ENCODE data around the gene SMYD3. TPM values are rescaled to one million over a fixed set of nuclear protein-coding genes. Genes with fewer than 3 reads are reported as not detected.

SMYD3 gene
- total RNA-seq, 2 experiments from 2014 or later = 22.6 to 24.6 TPM

- TF ChIP-seq, protein P1, sequence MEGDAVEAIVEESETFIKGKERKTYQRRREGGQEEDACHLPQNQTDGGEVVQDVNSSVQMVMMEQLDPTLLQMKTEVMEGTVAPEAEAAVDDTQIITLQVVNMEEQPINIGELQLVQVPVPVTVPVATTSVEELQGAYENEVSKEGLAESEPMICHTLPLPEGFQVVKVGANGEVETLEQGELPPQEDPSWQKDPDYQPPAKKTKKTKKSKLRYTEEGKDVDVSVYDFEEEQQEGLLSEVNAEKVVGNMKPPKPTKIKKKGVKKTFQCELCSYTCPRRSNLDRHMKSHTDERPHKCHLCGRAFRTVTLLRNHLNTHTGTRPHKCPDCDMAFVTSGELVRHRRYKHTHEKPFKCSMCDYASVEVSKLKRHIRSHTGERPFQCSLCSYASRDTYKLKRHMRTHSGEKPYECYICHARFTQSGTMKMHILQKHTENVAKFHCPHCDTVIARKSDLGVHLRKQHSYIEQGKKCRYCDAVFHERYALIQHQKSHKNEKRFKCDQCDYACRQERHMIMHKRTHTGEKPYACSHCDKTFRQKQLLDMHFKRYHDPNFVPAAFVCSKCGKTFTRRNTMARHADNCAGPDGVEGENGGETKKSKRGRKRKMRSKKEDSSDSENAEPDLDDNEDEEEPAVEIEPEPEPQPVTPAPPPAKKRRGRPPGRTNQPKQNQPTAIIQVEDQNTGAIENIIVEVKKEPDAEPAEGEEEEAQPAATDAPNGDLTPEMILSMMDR (IDR thresholded peaks at IDR 0.05) = no peak
- peaks cover 28% of the 10 kb centered on the region for H3K36me3 Mint-ChIP-seq (ENCODE audit: low read depth)
- H3K27me3 Mint-ChIP-seq = no peaks in the 10 kb centered on the region
- no peaks in the 10 kb centered on the region for H3K9me3 Mint-ChIP-seq
- H3K4me3 Mint-ChIP-seq = no peak overlapping the region
- DNase-seq (no peak), ATAC-seq (no peak)
- CTCF ChIA-PET = interaction anchor here (1.0 kb wide), 1 partner anchor 12 kb away, joined by 4 read pairs; no protein-coding TSS in a partner anchor
- peaks cover 4% of the 10 kb centered on the region for H3K4me1 Mint-ChIP-seq (ENCODE audit: low read depth)
- no peak overlapping the region for H3K27ac Mint-ChIP-seq
- intact Hi-C loops (cut with micrococcal nuclease) = no loop called here
- POLR2A ChIA-PET = no interaction called here
Measured at GRCh38 chr1:246544001-246544400, 36.9 kb upstream of the SMYD3 start.

GRCh38 chr1:246540738-246541491 is 33.8 kb upstream of the SMYD3 start:
- Mint-ChIP-seq H3K4me1 (ENCODE audit: low read depth) (no peaks in the 10 kb centered on the region), H3K36me3 (ENCODE audit: low read depth) (peaks cover 23% of the 10 kb centered on the region), H3K27me3 (no peaks in the 10 kb centered on the region)

DNA sequence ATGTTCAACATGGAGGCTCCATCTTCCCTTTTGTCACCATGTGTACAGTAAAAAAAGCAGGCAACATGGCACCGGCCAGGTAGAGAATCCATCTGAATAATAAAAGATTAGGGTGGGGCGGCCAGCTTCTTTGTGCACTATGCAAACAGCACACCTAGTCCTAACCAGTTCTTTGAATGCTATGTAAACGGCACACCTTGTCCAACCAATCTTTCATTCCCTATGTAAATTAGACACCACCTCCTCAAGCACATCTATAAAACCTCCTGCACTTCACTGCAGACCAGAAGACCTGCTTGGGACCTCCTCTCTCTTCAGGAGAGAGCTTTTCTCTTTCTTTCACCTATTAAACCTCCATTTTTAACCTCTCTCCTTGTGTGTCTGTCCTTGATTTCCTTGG is 30.8 kb upstream of the SMYD3 start:
- Mint-ChIP-seq H3K27me3 (no peaks in the 10 kb centered on the region), H3K4me3 (no peak overlapping the region), H3K27ac (no peak overlapping the region), H3K36me3 (ENCODE audit: low read depth) (peaks cover 11% of the 10 kb centered on the region), H3K9me3 (no peaks in the 10 kb centered on the region), H3K4me1 (ENCODE audit: low read depth) (no peaks in the 10 kb centered on the region)
- ATAC-seq = no peak
- CTCF ChIA-PET = interaction anchor here (0.6 kb wide), 1 partner anchor 30 kb away, joined by 3 read pairs; the partner anchor contains the start of gene SMYD3
- TF ChIP-seq, protein P1 (IDR thresholded peaks at IDR 0.05) = no peak
- intact Hi-C loops (cut with micrococcal nuclease) = no loop called here
- POLR2A ChIA-PET = interaction anchor here (1.7 kb wide), 1 partner anchor 21 kb away, joined by 3 read pairs; no protein-coding TSS in a partner anchor
- DNase-seq = no peak

More at GRCh38 chr1:246540738-246541491, 33.8 kb upstream of the SMYD3 start:
- Mint-ChIP-seq H3K4me3 (no peak overlapping the region), H3K27ac (no peak overlapping the region), H3K9me3 (no peaks in the 10 kb centered on the region)
- ChIA-PET POLR2A (no interaction called here), CTCF (no interaction called here)
- TF ChIP-seq, protein P1 (IDR thresholded peaks at IDR 0.05) = no peak
- intact Hi-C loops (cut with micrococcal nuclease) = no loop called here
- no peak for DNase-seq
- ATAC-seq = no peak

DNA sequence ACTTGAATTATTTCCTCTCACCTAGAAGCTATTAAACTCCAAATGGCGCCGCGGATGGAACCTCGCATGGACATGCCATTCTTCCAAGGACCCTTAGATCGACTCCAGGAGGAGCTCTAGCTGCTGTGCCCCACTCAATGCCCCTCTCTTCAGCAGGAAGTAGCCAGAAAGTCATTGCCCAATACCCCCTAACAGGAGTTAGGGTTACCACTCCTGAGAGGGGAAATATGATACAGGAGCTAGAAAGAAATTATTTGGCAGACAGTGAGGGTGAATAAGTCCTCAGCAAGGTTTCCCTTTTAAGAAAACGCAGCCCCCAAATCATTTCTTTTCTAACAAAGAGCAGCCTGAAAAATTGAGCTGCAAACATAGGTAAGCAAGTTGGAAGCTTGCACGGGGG is 30.4 kb upstream of the SMYD3 start:
- intact Hi-C loops (cut with micrococcal nuclease) = no loop called here
- Mint-ChIP-seq H3K27me3 (no peaks in the 10 kb centered on the region), H3K4me1 (ENCODE audit: low read depth) (no peaks in the 10 kb centered on the region), H3K36me3 (ENCODE audit: low read depth) (peaks cover 11% of the 10 kb centered on the region), H3K27ac (no peak overlapping the region), H3K4me3 (no peak overlapping the region), H3K9me3 (no peaks in the 10 kb centered on the region)
- TF ChIP-seq, protein P1 (IDR thresholded peaks at IDR 0.05) = no peak
- ChIA-PET POLR2A (interaction anchor here (1.7 kb wide), 1 partner anchor 21 kb away, joined by 3 read pairs; no protein-coding TSS in a partner anchor), CTCF (interaction anchor here (0.6 kb wide), 1 partner anchor 30 kb away, joined by 3 read pairs; the partner anchor contains the start of gene SMYD3)
- DNase-seq (no peak), ATAC-seq (no peak)

- no peak overlapping the region for H3K27ac Mint-ChIP-seq
- CTCF ChIA-PET = no interaction called here
- intact Hi-C loops (cut with micrococcal nuclease) = no loop called here
- no peaks in the 10 kb centered on the region for H3K36me3 Mint-ChIP-seq (ENCODE audit: low read depth)
- peaks cover 10% of the 10 kb centered on the region for H3K9me3 Mint-ChIP-seq
- TF ChIP-seq, protein P1 (IDR thresholded peaks at IDR 0.05) = no peak
- no peaks in the 10 kb centered on the region for H3K4me1 Mint-ChIP-seq (ENCODE audit: low read depth)
- no peak for ATAC-seq
- no peak overlapping the region for H3K4me3 Mint-ChIP-seq
- no peak for DNase-seq
- H3K27me3 Mint-ChIP-seq = no peaks in the 10 kb centered on the region
- POLR2A ChIA-PET = interaction anchor here (1.3 kb wide), 1 partner anchor 95 kb away, joined by 3 read pairs; no protein-coding TSS in a partner anchor
Measured at GRCh38 chr1:246534114-246534513, 27.0 kb upstream of the SMYD3 start.
